ENCODE measurements around the gene BNC2. TPM values are rescaled to one million over a fixed set of nuclear protein-coding genes. Genes with fewer than 3 reads are reported as not detected.

BNC2 gene
- total and polyA plus RNA-seq, 2 of the 4 experiments (the other 2 are of a cell fraction): 15.5 to 45.2 TPM

GRCh38 chr9:16363916-16364315 lies 506.6 kb downstream of the BNC2 start:
- Histone ChIP-seq H3K27me3 (ENCODE audit: control insufficient read depth, insufficient read depth, low read length) (no peaks in the 10 kb centered on the region), H2BK120ac (ENCODE audit: low read depth, low read length) (no peak overlapping the region), H2BK20ac (ENCODE audit: low read depth, low read length) (no peak overlapping the region), H3K9me1 (ENCODE audit: insufficient read depth, low read length) (peaks cover 15% of the 10 kb centered on the region), H3K4me3 (ENCODE audit: insufficient read depth, low read depth, low read length) (no peak overlapping the region), H2BK15ac (ENCODE audit: low read depth, low read length) (peak overlapping the region; percentile 38; the same call in 1 of the 3 replicates), H2AK5ac (ENCODE audit: low read depth, low read length) (0 out of 2 replicates have a peak overlapping the region, but pooled peaks have one; percentile 18), H2BK5ac (ENCODE audit: low read depth, low read length, poor library complexity, severe bottlenecking) (no peak overlapping the region), H3K9me3 (ENCODE audit: control insufficient read depth, insufficient read depth, low read length) (no peaks in the 10 kb centered on the region), H3K4me1 (ENCODE audit: control insufficient read depth, insufficient read depth, low read length) (peaks cover 10% of the 10 kb centered on the region), H3K9ac (ENCODE audit: low read depth, low read length) (no peak overlapping the region), H3K4me2 (ENCODE audit: low read depth, low read length) (no peak overlapping the region), H3K18ac (ENCODE audit: low read depth, low read length) (no peak overlapping the region), H3K23ac (ENCODE audit: low read depth, low read length) (no peak overlapping the region), H2AK9ac (replicated peaks; ENCODE audit: low read depth, low read length, poor library complexity) (no peak overlapping the region), H4K5ac (ENCODE audit: low read depth, low read length) (no peak overlapping the region), H3K4ac (ENCODE audit: low read depth, low read length) (no peak overlapping the region), H4K91ac (ENCODE audit: insufficient read depth, low read depth, low read length) (no peak overlapping the region), H3K36me3 (ENCODE audit: control insufficient read depth, insufficient read depth, low read length) (no peaks in the 10 kb centered on the region), H4K8ac (ENCODE audit: low read depth in 2 of 2, low read length in 2 of 2) (no peak overlapping the region), H3K27ac (ENCODE audit: insufficient read depth, low read length) (no peak overlapping the region), H3K14ac (replicated peaks; ENCODE audit: low read depth, low read length) (no peak overlapping the region), H3K79me1 (ENCODE audit: low read depth in 1 of 2, low read length in 2 of 2) (no peaks in the 10 kb centered on the region; a peak in 1 of 4 replicates), H3K56ac (ENCODE audit: extremely low read depth, insufficient read depth, low read length) (no peak overlapping the region), H4K20me1 (ENCODE audit: insufficient read depth, low read length) (no peaks in the 10 kb centered on the region), H2AFZ (replicated peaks; ENCODE audit: low read length, poor library complexity) (no peak overlapping the region)
- intact Hi-C loops (cut with micrococcal nuclease): no loop called here
- POLR2A ChIA-PET (ENCODE audit: unreplicated experiment): no interaction called here
- in situ Hi-C loops (cut with MboI; ENCODE audit: low sequenced_read_pairs): no loop called here
- dilution Hi-C loops (cut with HindIII; ENCODE audit: low sequenced_read_pairs, unreplicated experiment): no loop called here
- 100% methylated on average over 1 of the region's 5 CpGs; no CpG with 5 or more reads in 1 of the 2 experiments for WGBS, 2 experiments (ENCODE audit: extremely low coverage in 2 of 2, insufficient read length in 1 of 2)
- DNase-seq: no peak
- CTCF ChIA-PET: no interaction called here
- no peak for ATAC-seq (ENCODE audit: low read depth)
- BruUV-seq (replicated peaks): no TSS peak
- TF ChIP-seq CEBPB (IDR thresholded peaks at IDR 0.05; ENCODE audit: low read depth, low read length) (no peak), POLR2A (IDR thresholded peaks at IDR 0.05; ENCODE audit: low read depth, low read length) (no peak), MXI1 (IDR thresholded peaks at IDR 0.05; ENCODE audit: borderline replicate concordance, low read depth, low read length) (no peak), CHD1 (IDR thresholded peaks at IDR 0.05; ENCODE audit: low read depth, low read length) (no peak), MAFK (IDR thresholded peaks at IDR 0.05; ENCODE audit: low read depth, low read length) (no peak), RAD21 (IDR thresholded peaks at IDR 0.05; ENCODE audit: low read length) (no peak), NFE2L2 (IDR thresholded peaks at IDR 0.05; ENCODE audit: low read depth, low read length) (no peak), FOS (IDR thresholded peaks at IDR 0.05; ENCODE audit: low read depth, low read length) (no peak), RFX5 (IDR thresholded peaks at IDR 0.05; ENCODE audit: low read depth, low read length) (no peak), SMC3 (IDR thresholded peaks at IDR 0.05; ENCODE audit: low read depth, low read length) (no peak), CTCF (conservative IDR thresholded peaks at IDR 0.05; ENCODE audit: low read depth, low read length) (no peak)
